Stimulated activated CD8-positive, alpha-beta memory T cell treated with anti-CD3 and anti-CD28 coated beads, Interleukin-7, amount 100 ng/mL, for 24 hours (primary cell): ENCODE measurements around the gene NEUROG1.

Source experiments
- DNase-seq: peaks from one replicate; pipeline ENCODE4 v3.0.0-alpha.2; 2020; ENCODE audit warnings: low read depth

Gene NEUROG1

GRCh38 chr5:135535820-135536801 is at the start of gene NEUROG1:
TSS of gene NEUROG1 (minus strand) at chr5:135535964. CDS start at chr5:135535690, 274 bp downstream.
- DNase-seq = no peak

DNA sequence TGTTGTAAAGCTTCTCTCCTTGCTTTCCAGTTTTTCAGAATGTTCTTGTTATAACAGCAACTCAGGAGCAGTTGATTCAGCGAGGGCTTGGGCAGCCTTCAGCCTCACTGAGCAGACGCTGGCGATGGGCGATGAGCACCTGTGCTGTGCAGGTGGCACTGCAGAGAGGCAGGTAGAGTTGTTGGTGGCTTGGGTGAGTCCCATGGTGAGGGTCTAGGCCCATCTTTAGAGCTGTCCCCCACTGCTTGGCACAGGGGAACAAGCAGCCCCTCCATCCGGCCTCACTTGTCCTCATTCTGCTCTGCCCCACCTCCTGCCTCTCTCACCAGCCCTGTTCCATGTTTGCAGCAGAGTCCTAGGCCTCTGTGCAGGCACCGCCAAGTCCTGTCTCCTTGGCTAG is 49.2 kb upstream of the NEUROG1 start:
- no peak for DNase-seq

DNA sequence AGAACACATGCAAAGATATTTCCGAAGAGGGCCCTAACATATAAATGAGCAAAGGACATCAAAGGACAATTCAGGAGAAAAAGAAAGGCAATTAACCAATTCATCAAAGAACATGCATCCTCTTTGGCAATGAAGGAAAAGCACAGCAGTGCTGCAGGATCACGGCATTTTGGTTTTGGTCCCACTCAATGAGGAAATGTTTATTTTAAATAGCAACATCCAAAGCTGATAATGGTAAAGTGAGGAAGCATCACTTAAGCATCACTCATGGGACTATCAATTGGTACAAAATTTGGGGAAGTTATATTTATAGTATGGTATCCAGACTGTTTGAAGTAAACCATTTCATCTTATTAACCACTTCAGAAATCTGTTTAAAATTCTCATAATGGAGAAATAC is 48.5 kb upstream of the NEUROG1 start:
- no peak for DNase-seq

DNA sequence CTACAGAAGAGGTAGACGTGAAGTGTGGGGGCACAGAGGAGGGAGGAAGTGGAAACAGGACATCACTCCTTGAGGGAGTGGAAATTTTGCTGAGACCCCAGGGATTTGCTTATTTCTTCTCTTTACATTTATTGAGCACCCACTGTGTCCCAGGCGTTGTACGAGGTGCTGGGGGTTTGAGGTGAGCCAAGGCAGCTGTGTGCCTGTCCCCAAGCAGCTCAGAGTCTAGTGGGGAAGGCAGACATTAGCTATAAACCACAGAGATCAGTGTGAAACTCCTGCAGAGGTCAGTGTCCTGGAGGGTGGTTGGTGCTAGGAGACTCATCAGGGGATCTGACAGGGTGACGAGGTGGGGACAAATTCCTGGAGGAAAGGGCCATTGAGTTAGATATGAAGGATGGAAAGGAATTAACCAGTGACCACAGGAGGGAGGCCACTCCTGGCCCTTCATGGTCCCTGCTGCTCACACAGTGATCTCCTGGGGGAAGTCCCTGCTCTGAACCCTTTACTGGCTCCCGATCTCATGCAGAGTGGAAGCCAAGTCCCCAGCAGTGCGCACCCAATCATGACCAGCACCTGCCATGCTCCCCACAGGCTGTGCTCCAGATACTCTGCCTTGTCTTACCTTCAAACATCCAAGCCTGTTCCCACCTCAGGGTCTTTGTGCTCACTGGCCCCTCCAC is 46.5 kb upstream of the NEUROG1 start:
- DNase-seq = no peak

DNA sequence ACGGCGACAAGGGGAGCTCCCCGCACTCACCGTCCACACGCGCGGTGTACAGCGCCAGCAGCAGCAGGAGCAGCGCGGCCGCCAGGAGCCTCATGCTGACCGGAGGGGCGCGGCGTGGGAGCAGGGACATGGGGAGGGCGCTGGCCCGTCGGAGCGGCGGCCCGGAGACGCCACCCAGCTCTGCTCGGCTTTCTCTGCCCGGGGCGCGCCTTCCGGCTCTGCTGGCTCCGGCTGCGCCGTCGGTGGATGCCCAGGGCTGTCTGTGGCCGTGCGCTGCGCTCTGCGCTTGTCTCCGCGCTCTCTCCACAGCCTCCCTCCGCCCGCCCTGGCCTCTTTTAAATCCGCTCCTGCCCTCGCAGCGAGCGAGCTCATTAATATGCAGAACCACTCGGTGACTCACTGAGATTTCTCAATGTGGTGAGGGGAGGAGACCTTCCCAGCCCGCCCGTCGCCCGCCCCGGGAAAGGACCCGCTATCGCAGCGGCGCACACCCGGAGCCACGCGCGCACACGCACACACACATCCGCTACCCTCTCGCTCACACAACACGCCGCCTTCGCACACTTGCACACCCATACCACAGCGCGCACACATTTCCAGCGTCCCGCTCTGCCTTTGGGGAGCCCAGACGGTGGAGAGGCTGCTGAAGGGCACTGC is 43.0 kb upstream of the NEUROG1 start, which contains the start of gene CXCL14:
TSS of gene CXCL14 (minus strand) at position 307 of the 657 bp plus-strand sequence. CDS start at position 94, 213 bp downstream.
- no peak for DNase-seq

- DNase-seq = no peak
Measured at GRCh38 chr5:135578305-135578684, 42.5 kb upstream of the NEUROG1 start.

DNA sequence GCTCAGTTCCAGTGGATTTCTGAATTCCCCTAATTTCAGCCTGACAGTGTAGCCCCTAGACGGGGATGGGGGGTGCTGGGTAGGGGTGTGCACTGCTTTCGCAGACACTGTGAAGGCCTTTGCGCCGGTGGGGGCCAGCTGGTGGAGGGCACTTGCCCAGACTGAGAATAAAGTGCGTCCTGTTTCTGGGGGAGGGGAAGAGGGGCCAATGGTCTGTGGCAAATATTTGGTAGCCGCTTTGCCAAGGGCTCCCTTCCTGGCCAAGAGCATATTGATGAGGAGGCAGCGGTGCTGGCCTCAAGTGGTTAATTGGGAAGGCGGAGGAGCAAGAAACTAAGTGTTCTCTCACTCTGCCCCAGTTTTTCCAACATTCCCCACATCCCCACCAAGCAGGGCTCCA is 41.7 kb upstream of the NEUROG1 start:
- DNase-seq = no peak

DNA sequence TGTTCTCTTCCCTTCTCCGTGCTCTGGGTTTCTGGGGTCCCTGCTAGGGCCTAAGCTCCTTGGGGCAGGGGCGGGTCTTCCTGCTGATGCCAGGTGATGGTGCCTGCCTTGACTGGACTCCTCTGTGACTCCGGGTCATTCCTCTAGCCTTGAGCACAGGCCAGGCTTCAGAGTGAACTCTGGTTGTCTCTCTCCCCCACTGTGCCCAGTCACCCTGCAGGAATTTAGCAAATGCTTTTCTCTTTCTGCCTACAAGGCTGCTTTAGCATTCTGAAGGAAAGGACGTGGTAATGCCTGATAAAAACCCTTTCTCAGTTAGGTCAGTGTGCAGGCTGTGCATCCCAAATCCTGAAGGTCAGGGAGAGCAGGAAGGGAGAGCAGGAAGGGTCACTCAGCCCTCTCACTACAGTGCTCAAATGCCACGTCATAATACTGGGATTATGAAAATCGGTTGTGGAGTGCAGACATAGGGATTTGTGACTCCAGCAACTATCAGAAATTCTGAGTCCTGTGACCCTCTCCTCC is 40.4 kb upstream of the NEUROG1 start:
- no peak for DNase-seq

DNA sequence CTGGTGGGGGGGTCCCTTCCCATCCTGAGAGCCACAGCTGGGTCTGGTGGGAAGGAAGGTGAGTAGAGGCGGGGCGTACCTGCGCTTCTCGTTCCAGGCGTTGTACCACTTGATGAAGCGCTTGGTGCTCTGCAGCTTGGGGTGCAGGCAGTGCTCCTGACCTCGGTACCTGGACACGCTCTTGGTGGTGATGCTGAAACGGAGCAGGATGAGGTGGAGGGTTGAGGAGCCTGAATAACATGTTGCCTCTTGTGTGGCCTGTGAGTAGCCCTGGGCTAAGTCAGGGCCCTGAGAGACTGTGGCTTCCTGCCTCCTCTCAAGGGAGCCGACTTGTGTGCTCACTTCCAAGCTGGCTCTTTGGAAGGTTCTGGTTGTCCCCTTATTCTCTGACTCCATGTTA is 38.7 kb upstream of the NEUROG1 start:
- DNase-seq = no peak

DNA sequence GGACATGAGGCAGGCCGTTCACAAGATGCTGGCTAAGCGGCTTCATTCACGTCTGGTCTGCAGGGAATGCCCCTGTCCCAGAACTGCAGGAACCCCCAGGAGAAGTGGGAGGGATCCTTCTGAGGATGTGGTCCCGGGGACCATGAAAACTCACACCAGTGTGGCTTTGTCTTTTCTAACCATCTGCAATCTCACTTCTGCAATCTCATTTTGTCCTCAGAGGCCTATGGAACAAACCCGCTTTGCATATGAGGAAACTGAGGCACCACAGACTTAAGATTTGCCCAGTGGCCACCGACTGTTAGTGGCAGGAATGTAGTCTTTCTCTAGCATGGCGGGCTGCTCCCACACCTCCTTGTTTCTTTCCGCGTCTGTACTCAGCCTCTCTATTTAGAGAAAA is 36.1 kb upstream of the NEUROG1 start:
- no peak for DNase-seq

- no peak for DNase-seq
Measured at GRCh38 chr5:135571066-135571609, 35.4 kb upstream of the NEUROG1 start.

- DNase-seq = no peak
Measured at GRCh38 chr5:135570453-135570764, 34.6 kb upstream of the NEUROG1 start.

- no peak for DNase-seq
Measured at GRCh38 chr5:135569755-135570452, 34.1 kb upstream of the NEUROG1 start.

GRCh38 chr5:135568923-135569360 is 33.2 kb upstream of the NEUROG1 start:
- DNase-seq = no peak

- no peak for DNase-seq
Measured at GRCh38 chr5:135568246-135568645, 32.5 kb upstream of the NEUROG1 start.

DNA sequence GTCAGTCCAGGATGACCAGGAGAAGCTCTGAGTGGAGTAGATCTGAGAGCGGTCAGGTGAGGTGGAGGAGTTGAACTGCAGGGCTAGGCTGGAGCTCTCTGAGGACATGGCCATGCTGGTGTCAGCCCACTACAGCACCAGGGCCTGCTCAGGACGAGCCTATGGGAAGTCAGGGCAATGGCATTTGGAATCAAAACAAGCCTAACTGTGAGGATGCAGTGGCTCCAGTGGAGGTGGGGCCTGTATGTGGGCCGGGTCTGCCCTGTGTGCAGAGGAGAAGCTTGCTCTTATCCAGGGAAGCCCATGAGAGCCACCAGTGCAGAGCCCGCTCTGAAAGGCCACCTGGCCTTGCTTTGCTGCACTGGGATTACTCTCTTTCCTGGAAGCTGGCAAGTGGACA is 31.9 kb upstream of the NEUROG1 start:
- no peak for DNase-seq

- no peak for DNase-seq
Measured at GRCh38 chr5:135566422-135567400, 30.9 kb upstream of the NEUROG1 start.

DNA sequence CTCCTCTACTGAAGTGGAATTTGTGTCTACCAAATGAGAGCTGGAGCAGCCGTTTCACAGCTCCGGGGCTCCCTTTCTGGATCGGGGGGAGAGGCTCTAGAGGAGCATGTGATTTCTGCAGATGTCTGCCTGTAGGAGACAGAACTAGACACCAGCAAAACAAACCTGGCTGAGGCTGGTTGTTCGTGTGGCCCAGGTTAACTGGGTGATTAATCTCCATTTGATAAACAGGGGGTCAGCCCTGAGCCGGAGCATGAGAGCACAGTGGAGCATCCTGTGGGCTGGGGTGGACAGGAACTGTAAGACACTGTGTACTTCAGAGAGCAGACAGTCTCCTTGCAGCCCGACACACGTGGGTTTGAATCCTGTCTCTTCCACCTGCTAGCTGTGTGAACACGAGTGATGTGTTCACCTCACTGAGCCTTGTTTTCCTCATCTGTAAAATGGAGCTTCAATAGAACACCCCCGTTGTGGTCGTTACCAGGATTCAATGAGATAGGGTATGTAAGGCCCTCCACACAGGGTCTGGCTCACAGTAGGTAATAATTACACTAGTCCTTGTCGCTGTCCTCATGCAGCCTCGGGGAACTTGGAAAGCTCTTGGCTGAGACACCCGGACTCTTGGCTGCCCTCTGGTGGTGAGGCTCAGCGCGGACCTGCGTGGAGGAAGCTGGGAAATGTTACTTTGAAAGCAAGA is 30.1 kb upstream of the NEUROG1 start:
- peak; percentile 56 for DNase-seq

DNA sequence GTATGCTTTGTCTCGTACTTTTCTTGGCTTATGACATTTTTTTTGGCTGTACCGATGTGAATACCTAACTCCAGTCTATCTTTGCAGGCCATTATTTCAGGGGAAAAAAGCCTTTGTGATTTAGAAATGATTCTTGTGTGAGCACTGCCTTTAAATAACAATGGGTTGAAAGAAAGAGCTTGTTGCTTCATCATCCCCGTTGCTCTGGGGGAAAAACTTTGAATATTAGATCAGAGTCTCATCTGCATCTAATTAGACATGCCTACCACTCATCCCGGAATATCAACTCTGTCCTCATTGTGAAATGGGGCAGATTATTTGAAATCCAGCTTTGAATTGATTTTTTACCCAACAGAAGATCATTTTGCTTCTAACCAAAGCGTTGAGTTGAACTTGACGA is 29.5 kb upstream of the NEUROG1 start:
- DNase-seq = no peak

GRCh38 chr5:135564331-135564730 is 28.6 kb upstream of the NEUROG1 start:
- DNase-seq = no peak
